IPS-11a (cell line): Measurements from ENCODE around the gene ALPP.
"Not testable (repeated sequence)": the region's sequence is repeated elsewhere in the genome, so short reads cannot be mapped to it uniquely, and the experiment has no call there.

Experiments
- H3K4me3 ChIP-seq: one replicate; pipeline ENCODE4 v1.5.1; 2013; ENCODE audit warnings: low read depth, low read length, control low read depth

Gene ALPP

GRCh38 chr2:232405943-232406510 is 27.5 kb downstream of the ALPP start:
- H3K4me3 ChIP-seq, result no peak overlapping the region

- H3K4me3 ChIP-seq, result no peak within 1 kb of the TSS
These were observed 28.2 kb downstream of the ALPP start, which contains the start of gene ALPG for GRCh38 chr2:232406556-232407310. TSS of gene ALPG (plus strand) at chr2:232406844. CDS start at chr2:232406895, 51 bp downstream.

- H3K4me3 ChIP-seq, result not testable (repeated sequence)
These were observed 29.0 kb downstream of the ALPP start for GRCh38 chr2:232407428-232408150.

GRCh38 chr2:232408269-232408668 is 29.7 kb downstream of the ALPP start:
- not testable (repeated sequence) for H3K4me3 ChIP-seq

GRCh38 chr2:232409617-232410016 is 31.1 kb downstream of the ALPP start:
- H3K4me3 ChIP-seq, result not testable (repeated sequence)

- no peak overlapping the region for H3K4me3 ChIP-seq
These were observed 31.8 kb downstream of the ALPP start for GRCh38 chr2:232410238-232410900.

GRCh38 chr2:232411901-232412629 is 33.5 kb downstream of the ALPP start:
- no peak overlapping the region for H3K4me3 ChIP-seq

GRCh38 chr2:232412986-232413385 is 34.4 kb downstream of the ALPP start:
- no peak overlapping the region for H3K4me3 ChIP-seq

- H3K4me3 ChIP-seq, result no peak overlapping the region
These were observed 36.7 kb downstream of the ALPP start for GRCh38 chr2:232415138-232415690.

- no peak overlapping the region for H3K4me3 ChIP-seq
These were observed 37.4 kb downstream of the ALPP start for GRCh38 chr2:232415736-232416520.

- no peak overlapping the region for H3K4me3 ChIP-seq
These were observed 38.2 kb downstream of the ALPP start for GRCh38 chr2:232416521-232417470.

GRCh38 chr2:232417489-232417888 is 38.9 kb downstream of the ALPP start:
- no peak overlapping the region for H3K4me3 ChIP-seq

- H3K4me3 ChIP-seq, result peak overlapping the region; percentile 94
These were observed 39.5 kb downstream of the ALPP start for GRCh38 chr2:232418056-232418455.

- peak overlapping the region; percentile 94 for H3K4me3 ChIP-seq
These were observed 40.1 kb downstream of the ALPP start for GRCh38 chr2:232418466-232419244.

GRCh38 chr2:232419245-232420072 is 40.9 kb downstream of the ALPP start:
- peak overlapping the region; percentile 94 for H3K4me3 ChIP-seq

- H3K4me3 ChIP-seq, result peak overlapping the region; percentile 94
These were observed 41.5 kb downstream of the ALPP start for GRCh38 chr2:232420073-232420454.
